A673 (cell line): Measurements from ENCODE around the gene RNF182.

Source experiments
- EZH2 ChIP-seq: fragments of 200-600 bp; sonication (generic); IDR thresholded peaks from 2 replicates; pipeline ENCODE4 v1.6.1; 2017; ENCODE audit warnings: borderline replicate concordance, low read depth, mild to moderate bottlenecking, mixed read lengths, antibody characterized with exemption, low read length; ENCODE audit not compliant: poor library complexity, severe bottlenecking
- TF ChIP-seq, protein P1 (sequence below): fragments of 300-800, 200-600 bp; sonication (generic); conservative IDR thresholded peaks from 2 replicates; pipeline ENCODE4 v1.5.1; 2017; ENCODE audit warnings: low read depth, mild to moderate bottlenecking, antibody characterized with exemption, low read length, moderate library complexity, mixed read lengths

DNA sequence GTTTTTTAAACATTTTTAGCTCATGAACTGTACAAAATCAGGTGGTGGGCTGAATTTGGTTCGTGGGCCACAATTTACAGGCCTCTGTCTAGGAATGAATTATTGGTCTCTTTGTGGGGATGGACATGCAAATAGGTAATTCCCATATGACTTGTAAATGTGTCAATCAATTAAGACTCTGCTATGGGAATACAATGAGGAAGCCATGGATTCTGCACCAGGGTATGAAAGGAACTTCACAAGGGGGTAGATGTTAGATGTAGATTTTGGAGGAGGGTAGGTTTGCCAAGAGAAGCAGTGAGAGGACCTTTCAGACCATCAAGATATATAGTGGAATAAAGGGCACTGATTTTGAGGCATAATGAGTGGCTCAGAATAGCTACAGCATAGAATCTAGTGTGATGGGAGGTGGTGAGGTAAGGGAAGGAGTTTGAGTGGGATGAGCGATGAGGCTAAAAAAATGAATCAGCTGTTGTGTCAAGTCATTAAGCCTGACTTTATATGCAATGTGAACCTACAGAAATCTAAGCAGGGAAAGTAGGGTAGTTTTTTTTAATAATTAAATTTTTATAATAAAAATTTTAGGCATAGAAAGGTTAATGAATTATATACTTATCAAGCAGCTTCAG is 32.6 kb upstream of the RNF182 start:
- no peak for TF ChIP-seq EZH2
- TF ChIP-seq, protein P1, sequence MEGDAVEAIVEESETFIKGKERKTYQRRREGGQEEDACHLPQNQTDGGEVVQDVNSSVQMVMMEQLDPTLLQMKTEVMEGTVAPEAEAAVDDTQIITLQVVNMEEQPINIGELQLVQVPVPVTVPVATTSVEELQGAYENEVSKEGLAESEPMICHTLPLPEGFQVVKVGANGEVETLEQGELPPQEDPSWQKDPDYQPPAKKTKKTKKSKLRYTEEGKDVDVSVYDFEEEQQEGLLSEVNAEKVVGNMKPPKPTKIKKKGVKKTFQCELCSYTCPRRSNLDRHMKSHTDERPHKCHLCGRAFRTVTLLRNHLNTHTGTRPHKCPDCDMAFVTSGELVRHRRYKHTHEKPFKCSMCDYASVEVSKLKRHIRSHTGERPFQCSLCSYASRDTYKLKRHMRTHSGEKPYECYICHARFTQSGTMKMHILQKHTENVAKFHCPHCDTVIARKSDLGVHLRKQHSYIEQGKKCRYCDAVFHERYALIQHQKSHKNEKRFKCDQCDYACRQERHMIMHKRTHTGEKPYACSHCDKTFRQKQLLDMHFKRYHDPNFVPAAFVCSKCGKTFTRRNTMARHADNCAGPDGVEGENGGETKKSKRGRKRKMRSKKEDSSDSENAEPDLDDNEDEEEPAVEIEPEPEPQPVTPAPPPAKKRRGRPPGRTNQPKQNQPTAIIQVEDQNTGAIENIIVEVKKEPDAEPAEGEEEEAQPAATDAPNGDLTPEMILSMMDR = no peak
